ENCODE measurements around the gene CLIC4. TPM values are rescaled to one million over a fixed set of nuclear protein-coding genes. Genes with fewer than 3 reads are reported as not detected.

The CLIC4 gene
- total and polyA plus RNA-seq, 2 of the 8 experiments (the other 6 are each of a cell fraction or from before 2014, with no cell fraction given) = 77.5 to 293 TPM

GRCh38 chr1:24855474-24855873, 110.2 kb downstream of the CLIC4 start:
- H4K20me1 ChIP-seq (replicated peaks in 1 of 2; ENCODE audit: control insufficient read depth in 1 of 2, insufficient read depth in 2 of 2, low read length in 2 of 2) = no peaks in the 10 kb centered on the region
- H3K4me2 ChIP-seq (ENCODE audit: insufficient read depth in 1 of 2, low read depth in 2 of 2, low read length in 2 of 2) = no peak overlapping the region
- no peaks in the 10 kb centered on the region for H3K27me3 ChIP-seq (replicated peaks in 1 of 4; ENCODE audit: control insufficient read depth in 3 of 4, extremely low read depth in 1 of 4, insufficient read depth in 3 of 4, low read length in 3 of 4)
- H3K27ac ChIP-seq (ENCODE audit: low read depth, low read length) = no peak overlapping the region
- no peak overlapping the region for H3K14ac ChIP-seq (ENCODE audit: insufficient read length)
- no peak overlapping the region for H3K4me3 ChIP-seq (ENCODE audit: extremely low read depth in 1 of 4, insufficient read depth in 2 of 4, low read depth in 3 of 4, low read length in 4 of 4)
- no peak overlapping the region for H4K5ac ChIP-seq (ENCODE audit: insufficient read length, low read depth, low read length)
- TF ChIP-seq NRF1 (IDR thresholded peaks at IDR 0.05; ENCODE audit: low read depth, low read length) (no peak), ASH2L (IDR thresholded peaks at IDR 0.05; ENCODE audit: low read length) (no peak), SAP30 (IDR thresholded peaks at IDR 0.05; ENCODE audit: insufficient read depth, insufficient replicate concordance, low read length) (no peak), EP300 (IDR thresholded peaks at IDR 0.05; ENCODE audit: borderline replicate concordance in 1 of 2, low read depth in 2 of 2, low read length in 2 of 2) (no peak), SIRT6 (IDR thresholded peaks at IDR 0.05; ENCODE audit: low read length) (no peak), YY1 (IDR thresholded peaks at IDR 0.05; ENCODE audit: low read depth, low read length) (no peak), MAFK (IDR thresholded peaks at IDR 0.05; ENCODE audit: low read depth, low read length) (no peak), ZNF274 (IDR thresholded peaks at IDR 0.05; ENCODE audit: borderline replicate concordance, extremely low read depth, low read length) (no peak), CHD1 (IDR thresholded peaks at IDR 0.05; ENCODE audit: low read depth, low read length) (no peak)
- no peak overlapping the region for H3K4ac ChIP-seq (replicated peaks; ENCODE audit: insufficient read length, low read depth, low read length)
- no peak overlapping the region for H3K9ac ChIP-seq (replicated peaks in 1 of 4; ENCODE audit: extremely low read depth in 1 of 4, low read depth in 3 of 4, low read length in 3 of 4)
- POLR2A ChIA-PET (ENCODE audit: partially characterized antibody) = interaction anchor here (1.1 kb wide), 1 partner anchor 21 kb away, joined by 3 read pairs; no protein-coding TSS in a partner anchor
- H3K4me1 ChIP-seq (replicated peaks in 1 of 4; ENCODE audit: control insufficient read depth in 3 of 4, insufficient read depth in 4 of 4, low read length in 3 of 4) = no peaks in the 10 kb centered on the region
- H3K23me2 ChIP-seq (ENCODE audit: low read depth, low read length) = no peaks in the 10 kb centered on the region
- no peak overlapping the region for H2AFZ ChIP-seq (ENCODE audit: low read length)
- H3K79me2 ChIP-seq (ENCODE audit: control insufficient read depth in 1 of 2, insufficient read depth in 2 of 2, low read length in 2 of 2) = no peaks in the 10 kb centered on the region
- no peak overlapping the region for H4K91ac ChIP-seq (replicated peaks; ENCODE audit: insufficient read length, low read length)
- WGBS, 2 experiments (ENCODE audit: extremely low coverage in 1 of 2, insufficient coverage in 1 of 2, insufficient read length in 1 of 2, insufficient replicate concordance in 2 of 2, low coverage in 1 of 2, low lambda C conversion rate in 2 of 2, missing lambda C conversion rate in 1 of 2) = 96% methylated on average over 5 of the region's 5 CpGs; no CpG with 5 or more reads in 1 of the 2 experiments
- FAIRE-seq (no peak), DNase-seq (ENCODE audit: low read depth in 1 of 2, low spot score in 2 of 2) (no peak)
- H2BK15ac ChIP-seq (ENCODE audit: low read length) = no peak overlapping the region
- no peak overlapping the region for H2BK120ac ChIP-seq (replicated peaks; ENCODE audit: low read depth, low read length)
- H4K8ac ChIP-seq (ENCODE audit: extremely low read depth, insufficient read depth, low read length) = no peak overlapping the region
- H3K79me1 ChIP-seq (ENCODE audit: low read depth, low read length) = no peaks in the 10 kb centered on the region
- H2BK12ac ChIP-seq (ENCODE audit: low read depth, low read length) = no peak overlapping the region
- no peak overlapping the region for H3K56ac ChIP-seq (replicated peaks; ENCODE audit: insufficient read length, low read depth, low read length)
- H2AK5ac ChIP-seq (ENCODE audit: low read depth, low read length) = no peak overlapping the region
- no peaks in the 10 kb centered on the region for H3K36me3 ChIP-seq (ENCODE audit: control insufficient read depth in 2 of 4, insufficient read depth in 4 of 4, low read length in 3 of 4)
- no peaks in the 10 kb centered on the region for H3K9me3 ChIP-seq (ENCODE audit: insufficient read depth in 2 of 2, low read depth in 1 of 2, low read length in 1 of 2)
- CTCF ChIA-PET (ENCODE audit: partially characterized antibody) = interaction anchor here (0.9 to 11.9 kb wide), 3 partner anchors 9 to 63 kb away, joined by 3 to 69 read pairs (median 5); no protein-coding TSS in a partner anchor
- no peak overlapping the region for H3K23ac ChIP-seq (ENCODE audit: insufficient read length)
- no peak overlapping the region for H2BK5ac ChIP-seq (ENCODE audit: low read depth, low read length)
- no peak overlapping the region for H2BK20ac ChIP-seq (ENCODE audit: low read length)
- H3K18ac ChIP-seq (ENCODE audit: extremely low read depth, low read length) = no peak overlapping the region
